HG03060 (cell line): ENCODE data around the gene FANCE.
"Not testable (repeated sequence)": the region's sequence is repeated elsewhere in the genome, so short reads cannot be mapped to it uniquely, and the experiment has no call there.

ENCODE experiments used
- ATAC-seq: cut with Tn5 transposase; IDR thresholded peaks from one replicate; pipeline ENCODE4 v1.9.1; 2021; ENCODE audit warnings: low read depth, moderate number of reproducible peaks; ENCODE audit not compliant: unreplicated experiment

The FANCE gene

DNA sequence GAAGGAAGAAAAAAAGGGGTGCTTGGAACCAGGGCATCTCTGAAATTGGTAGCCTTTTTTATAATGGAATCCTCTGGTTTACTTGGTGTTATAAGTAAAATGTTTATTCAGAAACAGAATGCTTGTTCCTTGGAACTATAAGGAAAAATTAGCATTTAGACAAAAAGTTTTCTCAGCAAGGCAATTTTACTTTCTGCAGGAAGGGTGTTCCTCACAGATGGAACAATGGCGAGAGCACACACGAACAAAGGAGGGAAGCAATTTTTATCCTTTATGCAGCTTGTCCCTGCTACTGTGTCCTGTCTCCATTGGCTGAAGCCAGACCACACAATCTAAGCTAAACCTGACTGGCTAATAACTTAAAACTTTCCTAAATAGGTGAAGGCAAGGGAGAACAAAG lies 22.7 kb upstream of the FANCE start:
- no peak for ATAC-seq

DNA sequence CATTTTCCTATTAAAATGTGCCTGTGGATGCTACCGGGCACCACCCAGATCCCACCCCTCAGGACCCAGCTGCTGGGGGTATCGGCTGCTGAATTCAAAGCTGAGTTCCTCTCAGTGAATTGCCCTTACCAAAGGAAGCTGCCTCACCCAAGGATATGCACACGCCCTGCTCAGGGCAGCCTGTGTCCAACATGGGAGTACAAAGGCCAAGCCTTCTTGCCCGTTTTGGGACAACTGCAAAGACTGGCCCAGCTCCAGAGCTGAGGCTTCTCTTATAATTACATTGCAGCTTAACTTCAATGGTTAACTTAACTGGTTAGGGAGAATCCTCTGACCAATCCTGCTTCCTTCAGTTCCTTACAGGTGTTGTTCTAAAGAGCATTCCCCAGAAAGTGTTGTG lies 19.8 kb upstream of the FANCE start:
- no peak for ATAC-seq

DNA sequence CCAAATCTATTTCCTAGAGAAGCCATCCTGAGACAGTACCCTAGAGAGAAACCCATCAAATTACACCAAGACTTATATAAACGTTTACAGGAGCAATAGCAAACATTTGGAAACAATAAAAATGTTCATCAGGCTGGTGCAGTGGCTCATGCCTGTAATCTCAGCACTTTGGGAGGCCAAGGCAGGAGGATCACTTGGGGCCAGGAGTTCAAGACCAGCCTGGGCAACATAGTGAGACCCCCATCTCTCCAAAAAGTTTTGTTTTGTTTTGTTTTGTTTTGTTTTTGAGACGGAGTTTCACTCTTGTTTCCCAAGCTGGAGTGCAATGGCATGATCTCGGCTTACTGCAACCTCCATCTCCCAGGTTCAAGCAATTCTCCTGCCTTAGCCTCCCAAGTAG lies 19.4 kb upstream of the FANCE start:
- not testable (repeated sequence) for ATAC-seq

DNA sequence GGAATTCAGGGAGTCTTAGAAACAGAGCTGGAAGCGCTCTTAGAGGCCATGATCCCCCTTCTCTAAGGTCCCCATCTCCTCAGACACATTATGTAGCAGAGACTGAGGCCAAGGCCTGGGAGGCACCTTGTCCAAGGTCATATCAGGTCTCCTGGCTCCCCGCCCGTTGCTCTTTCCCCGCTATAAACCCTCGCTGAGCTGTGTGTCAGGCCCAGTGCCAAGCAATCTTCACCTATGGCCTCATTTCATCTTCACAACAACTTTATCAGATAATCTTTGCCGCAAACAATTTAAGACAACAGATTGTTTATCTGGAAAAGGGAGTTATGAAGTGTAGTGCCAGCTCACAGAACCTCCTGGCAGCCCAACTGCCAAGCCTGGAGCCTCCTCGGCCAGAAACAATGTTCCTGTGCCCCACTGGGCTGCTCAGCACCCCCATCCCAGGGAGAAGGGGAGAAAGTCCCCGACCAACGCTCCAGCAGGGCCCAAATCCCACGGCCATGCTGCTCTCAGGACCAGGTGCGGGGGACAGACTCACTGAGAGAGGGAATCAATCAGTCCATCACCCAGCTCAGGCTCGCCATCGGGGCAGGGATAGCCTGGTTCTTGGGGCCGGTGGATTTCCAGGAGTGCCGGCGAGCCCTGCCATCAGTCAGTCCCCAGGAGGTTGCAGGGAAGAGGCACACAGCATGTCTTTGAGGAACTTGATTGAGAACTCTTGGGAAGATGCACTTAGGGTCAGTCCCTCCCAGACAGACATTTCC lies 16.9 kb upstream of the FANCE start:
- ATAC-seq = no peak

DNA sequence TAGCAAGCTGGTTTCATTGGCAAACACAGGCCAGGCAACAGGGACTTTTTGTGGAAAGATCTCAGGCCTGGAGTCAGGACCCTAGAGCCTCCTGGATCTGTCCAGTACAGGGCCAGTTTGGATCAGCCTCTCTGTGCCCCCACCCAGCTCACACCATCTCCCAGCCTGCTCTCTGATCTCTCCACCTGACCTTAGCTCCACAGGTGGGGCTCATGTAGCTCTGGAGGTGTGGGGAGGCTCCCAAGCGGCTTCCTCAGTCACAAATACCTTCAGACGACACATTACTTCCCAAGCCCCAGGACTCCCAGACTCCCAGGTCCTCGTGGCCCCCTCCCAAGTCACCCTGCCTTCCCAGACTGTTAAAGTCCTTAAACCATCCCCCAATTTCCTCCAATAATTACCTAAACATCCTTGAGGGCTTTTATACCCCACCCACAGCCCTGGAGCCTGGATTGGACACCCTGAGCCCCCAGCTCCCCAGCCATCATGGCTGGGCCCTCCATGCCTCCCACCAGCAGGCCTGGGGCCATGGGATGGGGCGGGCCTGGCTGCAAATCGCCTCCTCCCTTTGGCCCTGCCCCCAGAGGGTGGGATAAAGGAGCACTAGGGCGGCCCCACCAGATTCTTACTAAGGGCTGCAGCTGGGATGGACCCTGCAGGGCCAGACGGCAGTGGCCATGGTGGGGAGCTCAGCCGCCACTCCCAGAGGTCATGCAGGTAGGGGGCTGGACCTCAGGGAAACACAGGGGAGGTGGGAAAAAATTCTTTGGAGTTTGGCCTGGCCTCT lies 15.9 kb upstream of the FANCE start:
- no peak for ATAC-seq

DNA sequence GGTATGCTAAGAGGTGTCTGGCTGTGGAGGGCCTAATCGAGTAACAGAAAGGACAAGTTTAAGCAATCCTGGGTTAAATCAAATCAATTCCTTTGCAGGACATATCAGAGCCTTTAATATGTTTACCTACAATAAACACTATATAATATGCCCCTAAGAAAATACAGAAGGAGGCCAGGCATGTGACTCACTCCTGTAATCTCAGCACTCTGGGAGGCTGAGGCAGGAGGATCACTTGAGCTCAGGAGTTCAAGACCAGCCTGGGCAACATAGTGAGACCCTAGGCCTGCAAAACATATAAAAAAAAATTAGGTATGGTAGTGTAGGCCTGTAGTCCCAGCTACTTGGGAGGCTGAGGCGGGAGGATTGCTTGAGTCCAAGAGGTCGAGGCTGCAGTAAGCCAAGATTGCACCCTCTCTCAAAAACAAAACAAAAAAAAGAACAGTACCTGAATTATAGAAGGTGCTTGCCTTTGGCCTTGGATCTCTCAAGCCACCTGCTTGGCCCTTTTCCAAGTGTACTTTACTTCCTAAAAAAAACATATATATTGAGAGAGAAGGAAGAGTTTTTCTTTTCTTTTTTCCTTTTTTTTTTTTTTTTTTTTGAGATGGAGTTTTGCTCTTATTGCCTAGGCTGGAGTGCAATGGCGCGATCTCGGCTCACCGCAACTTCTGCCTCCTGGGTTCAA lies 13.6 kb upstream of the FANCE start:
- ATAC-seq = not testable (repeated sequence)

DNA sequence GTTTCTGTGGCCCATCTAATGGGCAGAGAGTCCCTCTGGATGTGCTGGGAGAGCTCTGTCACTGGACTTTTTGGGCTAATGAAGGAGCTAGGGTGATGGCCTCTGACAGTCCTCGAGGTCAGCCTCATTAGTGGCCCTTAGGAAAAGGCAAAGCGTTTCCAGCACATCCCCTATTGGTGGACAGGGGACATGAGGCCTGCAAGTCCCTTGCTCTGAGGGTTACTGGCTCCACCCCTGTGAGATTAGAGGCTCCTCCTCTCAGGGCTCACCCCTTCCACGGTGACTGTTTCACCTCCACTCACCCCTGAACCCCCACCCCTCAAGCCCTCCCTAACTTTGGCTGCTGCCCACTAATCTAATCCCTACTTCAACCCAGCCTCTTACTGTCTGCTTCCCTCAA lies 12.8 kb upstream of the FANCE start:
- ATAC-seq = no peak

DNA sequence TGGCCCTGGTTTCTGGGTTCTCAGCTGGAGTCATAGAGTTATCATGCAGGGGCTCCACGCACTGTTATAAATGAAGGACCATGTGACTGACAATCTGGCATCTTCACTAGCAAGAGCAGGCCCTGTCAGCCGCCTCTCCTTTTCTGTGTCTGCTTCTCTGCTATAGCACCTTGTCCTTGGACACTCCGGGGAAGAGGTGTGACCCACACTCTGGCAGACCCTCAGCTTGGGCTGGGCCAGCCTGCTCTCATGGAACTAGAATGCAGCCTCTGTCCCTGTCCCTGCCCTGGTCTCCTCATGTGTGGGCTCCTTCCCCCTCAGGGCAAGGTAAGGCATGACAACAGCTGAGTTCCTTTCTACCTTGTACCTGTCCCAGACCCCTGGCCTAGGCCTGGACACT lies 10.9 kb upstream of the FANCE start:
- no peak for ATAC-seq

DNA sequence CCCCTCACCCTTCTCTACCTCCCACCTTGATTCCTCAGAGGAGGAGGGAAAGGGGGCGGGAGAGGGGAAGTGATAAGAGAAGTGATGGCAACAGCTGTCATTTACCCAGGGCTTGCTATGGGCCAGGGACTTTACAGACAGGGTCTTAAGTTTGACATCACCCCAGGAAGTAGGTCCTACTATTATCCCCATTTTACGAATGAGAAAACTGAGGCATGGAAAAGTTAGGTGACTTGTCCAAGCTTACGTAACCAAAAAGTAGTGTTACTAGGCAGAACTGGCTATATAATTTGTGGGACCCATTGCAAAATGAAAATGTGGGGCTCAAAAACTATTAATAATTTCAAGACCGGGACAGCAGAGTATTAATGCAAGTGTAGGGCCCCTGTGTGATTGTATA lies 10.5 kb upstream of the FANCE start:
- ATAC-seq = no peak

DNA sequence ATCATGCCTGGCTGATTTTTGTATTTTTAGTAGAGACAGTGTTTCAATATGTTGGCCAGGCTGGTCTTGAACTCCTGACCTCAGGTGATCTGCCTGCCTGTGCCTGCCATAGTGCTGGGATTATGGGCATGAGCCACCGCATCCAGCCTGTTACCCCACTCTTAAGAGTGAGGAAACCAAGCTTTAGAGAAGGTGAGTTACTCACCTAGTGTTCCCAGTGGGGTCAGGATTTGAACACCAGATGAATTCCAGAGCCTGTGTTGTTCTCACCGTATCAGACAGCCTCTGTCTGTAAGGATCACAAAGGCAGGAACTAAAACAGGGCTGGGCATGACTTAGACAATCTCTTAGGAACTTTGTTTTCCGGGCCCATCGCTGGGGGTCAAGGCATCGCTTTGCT lies 9.4 kb upstream of the FANCE start:
- no peak for ATAC-seq

DNA sequence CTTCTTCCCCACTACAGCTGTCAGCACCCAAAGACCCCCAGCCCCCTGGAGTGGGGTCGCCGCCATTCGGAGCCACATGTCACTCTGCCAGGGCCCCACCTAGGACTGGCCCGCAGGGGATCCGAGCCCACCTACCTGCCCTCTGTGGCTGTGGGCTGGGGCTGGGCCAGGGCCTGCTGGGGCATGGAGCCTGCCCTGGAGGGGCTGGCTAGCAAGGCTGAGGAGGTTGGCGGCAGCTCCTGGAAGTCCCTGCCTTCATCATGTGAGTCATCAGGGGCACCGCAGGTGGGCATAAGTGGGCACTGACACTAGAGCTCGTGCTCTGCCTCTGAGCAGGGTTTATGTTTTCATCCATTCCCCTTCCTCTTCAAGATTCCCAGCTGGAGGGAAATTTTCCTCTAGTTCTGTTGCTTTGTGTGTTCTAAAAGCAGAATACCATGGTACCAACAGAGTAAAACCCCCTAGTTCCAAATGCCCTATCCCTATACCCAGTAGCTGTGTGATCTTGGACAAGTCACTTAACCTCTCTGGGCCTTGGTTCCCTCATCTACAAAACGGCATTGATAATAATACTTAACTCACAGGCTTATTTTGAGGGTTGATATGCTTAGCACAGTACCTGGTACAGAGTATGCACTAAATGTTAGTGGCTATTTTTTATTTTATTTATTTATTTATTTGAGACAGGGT lies 8.7 kb upstream of the FANCE start:
- ATAC-seq = no peak

DNA sequence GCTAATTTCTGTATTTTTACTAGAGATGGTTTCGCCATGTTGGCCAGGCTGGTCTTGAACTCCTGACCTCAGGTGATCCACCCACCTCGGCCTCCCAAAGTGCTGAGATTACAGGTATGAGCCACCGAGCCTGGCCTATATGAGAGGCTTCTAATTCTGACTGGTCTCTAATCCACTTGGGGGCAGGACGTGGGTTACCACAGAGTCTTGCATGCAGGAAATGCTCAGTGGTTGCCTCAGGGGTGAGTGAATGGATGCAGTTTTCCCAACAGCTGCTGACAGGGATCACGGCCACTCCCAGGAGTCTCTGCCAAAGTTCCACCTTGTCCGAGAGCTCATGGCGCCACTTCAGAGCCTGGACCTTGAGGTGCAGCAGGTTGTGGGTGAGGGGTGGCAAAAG lies 6.4 kb upstream of the FANCE start:
- ATAC-seq = no peak

DNA sequence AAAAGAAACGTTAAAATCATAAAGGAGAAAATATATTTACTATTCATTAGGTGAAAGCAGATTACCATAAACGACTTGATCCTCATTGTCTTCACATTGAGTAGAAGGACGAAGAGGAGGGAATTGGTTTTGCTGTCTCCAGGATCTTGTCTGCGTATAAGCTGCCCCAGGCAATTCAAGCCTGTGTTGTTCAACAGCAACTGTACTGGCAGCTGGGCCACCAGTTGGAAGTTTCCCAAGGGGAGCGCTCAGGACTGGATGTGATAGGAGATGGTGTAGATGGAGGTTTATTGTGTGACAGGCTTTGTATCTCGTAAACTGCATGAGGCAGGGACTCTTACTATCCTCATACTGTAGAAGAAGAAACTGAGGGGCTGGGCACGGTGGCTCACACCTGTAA lies 3.9 kb upstream of the FANCE start:
- no peak for ATAC-seq

DNA sequence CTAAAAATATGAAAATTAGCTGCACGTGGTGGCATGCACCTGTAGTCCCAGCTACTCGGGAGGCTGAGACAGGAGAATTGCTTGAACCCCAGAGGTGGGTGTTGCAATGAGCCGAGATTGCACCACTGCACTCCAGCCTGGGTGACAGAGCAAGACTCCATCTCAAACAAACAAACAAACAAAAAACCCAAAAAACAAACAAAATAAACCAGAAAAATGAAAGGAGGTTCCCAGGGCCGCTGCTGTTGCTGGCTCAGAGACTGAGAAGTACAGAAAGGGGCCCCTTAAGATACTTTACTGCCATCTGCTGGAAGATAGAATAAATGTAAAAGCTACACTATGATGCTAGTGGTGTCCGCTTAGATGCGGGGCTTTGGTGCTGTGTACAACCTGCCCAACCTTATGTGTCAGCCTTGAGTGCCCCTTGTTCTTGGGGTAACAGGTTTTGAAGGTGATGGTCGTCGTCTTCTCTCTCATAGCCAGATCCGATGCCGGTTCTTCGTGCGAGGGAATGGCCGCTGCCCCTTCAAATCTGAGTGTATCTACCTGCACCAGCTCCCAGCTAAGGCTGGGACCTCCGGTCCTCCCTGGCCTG lies 2.8 kb upstream of the FANCE start:
- ATAC-seq = no peak

DNA sequence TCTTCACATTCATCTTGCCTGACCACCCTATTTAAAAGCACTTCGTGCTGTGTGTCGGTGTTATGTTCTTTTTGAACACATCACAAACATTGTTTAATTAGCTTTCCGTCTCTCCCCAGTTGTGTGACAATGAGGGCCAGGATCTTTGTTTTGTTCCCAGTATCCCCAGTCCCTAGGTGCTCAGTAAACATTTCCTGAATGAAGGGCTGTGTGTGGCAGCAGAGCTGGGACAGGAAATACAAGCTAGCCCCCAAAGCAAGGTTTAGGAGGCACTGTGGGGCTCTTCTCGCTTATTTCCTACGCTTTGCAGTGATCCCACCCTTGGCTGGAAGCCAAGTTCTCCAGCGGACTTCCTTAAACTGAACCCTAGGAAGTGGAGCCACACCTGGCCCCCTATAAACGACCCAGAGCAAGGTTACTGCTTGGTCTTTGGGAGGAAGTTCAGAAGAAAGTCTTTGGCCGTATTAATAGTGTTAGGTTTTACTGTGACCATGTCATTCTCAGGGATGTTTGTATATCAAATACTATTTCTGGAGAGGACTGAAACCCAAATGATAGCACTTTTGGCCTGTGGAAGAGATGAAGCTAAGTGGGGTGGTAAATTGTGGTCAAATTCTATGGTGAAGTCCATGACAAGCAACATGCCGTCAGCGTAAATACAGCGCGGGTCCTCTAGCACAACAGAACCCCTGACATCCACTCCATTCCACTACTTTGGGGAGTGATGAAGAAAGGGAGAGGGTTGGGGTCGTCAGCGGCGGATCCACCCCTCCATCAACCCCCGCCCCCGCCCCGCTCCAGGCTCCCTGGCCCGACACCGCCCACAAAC lies 570 bp upstream of the FANCE start:
- ATAC-seq = no peak

DNA sequence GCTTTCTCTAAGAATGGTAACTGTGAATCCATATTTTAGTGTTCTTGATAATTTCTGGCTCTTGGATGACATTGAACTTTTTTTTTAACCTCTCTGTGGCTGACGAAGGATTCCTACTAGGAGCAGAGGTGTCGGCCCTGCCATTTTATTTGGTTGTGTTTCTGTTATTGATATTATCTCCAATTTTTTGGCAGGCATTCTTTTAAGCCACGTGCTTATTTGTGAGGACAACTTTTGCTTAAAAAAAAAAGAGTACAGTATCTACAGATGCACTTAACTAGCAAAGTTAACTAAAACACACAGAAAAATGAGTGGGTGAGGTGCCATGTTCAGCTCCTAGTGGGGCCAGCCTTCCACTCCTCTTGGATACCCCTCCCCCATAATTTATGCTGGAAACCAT lies 1.1 kb downstream of the FANCE start:
- no peak for ATAC-seq

DNA sequence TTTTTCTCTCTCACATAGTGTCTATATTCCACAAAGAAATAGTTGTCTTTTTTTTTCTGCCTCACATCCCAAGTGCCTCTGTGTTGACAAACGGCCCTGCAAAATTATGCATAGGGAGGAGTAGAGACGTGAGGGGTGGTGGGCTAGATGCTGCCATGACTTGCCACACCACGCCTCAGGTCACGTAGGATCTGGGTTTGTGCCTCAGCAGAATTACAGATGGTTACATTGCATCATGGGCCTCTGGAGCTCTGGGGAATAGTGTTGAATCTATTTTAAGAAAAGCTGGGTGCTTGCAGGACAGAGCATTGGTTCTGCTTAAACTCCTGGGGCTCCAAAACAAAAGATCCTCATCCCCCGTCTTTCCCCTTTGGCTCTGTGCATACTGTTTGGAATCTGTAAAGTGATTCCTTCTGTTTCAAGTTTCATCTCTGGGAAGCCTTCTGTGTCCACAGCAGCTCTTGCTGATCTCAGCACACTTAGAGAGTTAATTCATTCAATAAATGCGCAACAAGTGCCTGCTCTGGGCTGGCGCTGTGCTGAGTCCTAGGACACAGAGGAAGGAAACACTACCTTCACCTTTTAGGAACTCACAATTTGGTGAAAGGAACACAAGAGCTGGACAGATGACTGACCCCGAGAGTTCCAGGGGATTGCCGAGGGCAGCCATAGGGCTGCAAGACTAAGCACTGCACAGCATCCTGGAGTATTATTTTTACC lies 2.4 kb downstream of the FANCE start:
- no peak for ATAC-seq

DNA sequence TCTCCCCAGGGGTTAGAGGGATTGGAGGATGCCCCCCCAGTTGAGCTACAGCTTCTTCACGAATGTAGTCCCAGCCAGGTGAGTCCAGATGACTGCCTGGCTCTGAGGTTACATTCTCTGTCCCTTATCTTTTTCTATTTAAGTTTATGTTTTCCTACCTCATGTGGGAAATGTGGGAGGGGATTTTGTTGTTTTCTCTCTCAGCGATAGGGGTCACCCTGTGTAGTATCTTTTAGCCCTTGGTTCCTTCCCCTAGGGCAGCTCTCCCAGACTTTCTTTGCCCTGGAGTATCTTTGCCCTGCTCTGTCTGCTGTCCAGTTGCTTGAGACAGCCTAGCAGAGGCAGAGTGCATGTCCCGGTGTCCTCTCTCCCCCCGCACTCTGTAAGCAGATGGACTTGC lies 5.8 kb downstream of the FANCE start:
- no peak for ATAC-seq

DNA sequence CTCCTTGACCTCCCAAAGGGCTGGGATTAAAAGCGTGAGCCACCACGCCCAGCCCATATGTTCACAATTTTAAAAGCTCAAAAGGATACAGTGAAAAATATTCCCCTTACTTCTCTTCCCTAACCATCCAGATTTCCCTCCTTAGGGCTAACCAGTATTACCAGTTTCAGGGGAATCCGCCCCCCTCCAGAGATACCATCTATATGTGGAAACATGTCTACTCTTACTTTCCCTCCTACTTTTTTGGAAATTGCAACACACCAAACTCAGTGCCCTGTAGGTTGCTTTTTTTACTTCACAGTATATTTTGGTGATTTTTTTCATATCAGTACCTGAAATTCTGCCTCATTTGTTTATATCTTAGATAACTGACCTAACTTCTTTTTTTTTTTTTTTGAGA lies 9.1 kb downstream of the FANCE start:
- ATAC-seq = no peak
